HG03354 (cell line): ENCODE measurements around the gene DCAF6.
"Not testable (repeated sequence)": the region's sequence is repeated elsewhere in the genome, so short reads cannot be mapped to it uniquely, and the experiment has no call there.

Experiments used
- ATAC-seq: cut with Tn5 transposase; IDR thresholded peaks from one replicate; pipeline ENCODE4 v1.9.1; 2021; ENCODE audit warnings: mild to moderate bottlenecking; ENCODE audit not compliant: unreplicated experiment, poor library complexity, severe bottlenecking

DCAF6 gene

DNA sequence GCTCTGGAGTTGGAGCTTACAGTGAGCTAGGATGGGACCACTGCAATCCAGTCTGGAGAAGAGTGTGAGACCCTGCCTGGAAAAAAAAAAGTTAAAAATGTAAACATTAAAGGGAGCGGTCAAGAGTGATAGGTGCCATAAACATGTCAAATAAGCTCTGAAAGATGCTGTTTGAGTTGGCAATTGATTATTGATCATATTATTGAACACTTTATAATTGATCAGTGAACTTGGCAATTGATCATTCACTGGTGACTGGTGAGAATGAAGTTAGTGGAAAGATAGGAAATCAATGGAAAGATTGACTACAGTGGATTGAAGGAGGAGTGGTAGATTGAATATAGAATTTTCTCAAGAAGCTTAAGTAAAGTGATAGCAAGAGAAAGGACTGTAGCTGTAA is 64.7 kb downstream of the DCAF6 start:
- no peak for ATAC-seq

- no peak for ATAC-seq
These were observed 68.0 kb downstream of the DCAF6 start for GRCh38 chr1:168004531-168004930.

DNA sequence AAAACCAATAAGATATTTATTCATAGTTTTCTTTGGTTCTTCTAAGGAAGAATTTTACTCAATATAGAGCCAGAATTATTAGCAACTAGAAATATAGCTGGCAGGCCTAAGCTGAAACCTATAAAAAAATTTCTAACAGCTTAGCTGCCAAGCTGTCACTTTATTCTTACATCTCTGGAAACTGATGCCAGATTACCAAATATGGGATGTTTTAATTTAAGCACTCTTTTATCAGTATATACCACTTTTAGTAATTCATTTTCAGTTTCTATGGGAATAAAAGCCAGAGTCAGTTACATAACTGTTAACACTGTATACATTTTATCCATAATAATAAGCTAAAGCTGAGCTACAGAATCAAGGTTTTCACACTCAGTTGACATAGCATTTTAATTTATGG is 69.0 kb downstream of the DCAF6 start:
- ATAC-seq: no peak

- no peak for ATAC-seq
These were observed 71.2 kb downstream of the DCAF6 start for GRCh38 chr1:168007691-168008090.

DNA sequence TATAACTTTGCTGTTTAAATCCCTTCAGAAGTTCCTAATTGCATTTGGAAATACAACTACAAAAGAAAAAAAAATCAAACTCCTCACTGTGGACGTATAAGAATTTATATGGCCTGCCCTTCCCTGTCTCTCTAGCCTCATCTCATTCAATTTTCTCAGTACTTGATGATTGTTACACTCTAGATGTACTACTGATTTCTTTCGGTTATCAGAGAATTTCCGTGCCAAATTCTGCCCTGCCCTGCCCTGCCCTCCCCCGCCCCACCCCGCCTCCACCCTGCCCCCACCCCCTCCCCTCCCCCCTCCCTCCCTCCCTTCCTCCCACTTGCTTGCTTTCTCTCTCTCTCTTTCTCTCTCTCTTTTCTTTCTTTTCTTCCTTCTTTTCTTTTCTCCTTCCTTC is 72.1 kb downstream of the DCAF6 start:
- no peak for ATAC-seq

- no peak for ATAC-seq
These were observed 72.8 kb downstream of the DCAF6 start for GRCh38 chr1:168009322-168009721.

DNA sequence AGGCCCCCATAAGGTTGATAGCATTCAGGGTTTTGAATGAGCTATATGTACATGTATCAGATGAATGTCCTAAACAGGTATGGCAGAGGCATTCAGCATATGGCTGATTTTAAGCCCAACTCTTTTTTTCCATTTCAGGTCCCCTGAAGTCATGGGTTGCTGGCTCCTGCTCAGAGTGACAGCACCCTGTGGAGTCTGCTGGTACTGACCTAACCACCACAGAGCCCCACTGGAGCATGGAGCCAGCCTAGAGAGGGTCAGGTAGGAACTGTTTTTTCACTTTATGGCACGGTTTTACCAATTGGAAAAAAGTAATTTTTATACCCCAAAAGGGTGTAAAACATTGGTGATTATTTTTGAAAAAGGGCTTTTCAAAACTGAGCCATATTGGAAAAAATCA is 82.9 kb downstream of the DCAF6 start:
- no peak for ATAC-seq

DNA sequence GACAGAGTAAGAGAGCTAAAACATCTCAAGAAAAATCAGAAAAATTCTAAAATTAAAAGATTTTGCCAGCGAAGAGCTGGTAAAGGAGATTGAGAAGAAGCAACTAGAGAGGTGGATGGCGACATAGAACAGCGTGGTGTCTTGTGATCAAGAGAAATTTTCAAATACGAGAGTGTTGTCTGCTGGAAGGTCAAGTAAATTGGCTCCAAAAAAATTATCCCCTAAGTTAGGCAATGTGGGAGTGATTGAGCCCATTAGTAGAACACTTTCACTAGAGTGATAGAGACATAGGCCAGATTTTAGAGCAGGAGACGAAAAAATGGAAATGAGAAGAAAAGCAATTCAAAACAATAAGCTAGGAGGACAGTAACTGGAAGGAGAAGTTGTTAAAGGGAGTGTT is 94.7 kb downstream of the DCAF6 start:
- no peak for ATAC-seq

DNA sequence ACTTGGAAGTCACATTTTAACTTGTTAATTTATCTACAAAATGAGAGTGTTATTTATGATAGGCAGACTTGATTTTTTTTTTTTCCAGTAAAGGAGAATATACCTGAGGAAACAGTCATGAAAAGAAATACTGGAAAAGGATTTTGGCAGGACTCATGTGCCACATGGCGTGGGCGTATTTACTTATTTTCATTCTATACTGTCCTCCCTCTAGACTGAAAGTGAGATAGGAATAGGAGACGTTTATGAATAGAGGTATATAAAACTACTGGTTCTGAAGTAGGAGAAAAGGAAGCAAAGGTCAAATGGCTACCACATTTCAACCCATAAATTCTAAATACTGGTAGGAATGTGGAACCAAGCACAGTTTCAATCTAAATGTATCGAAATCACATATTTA is 95.1 kb downstream of the DCAF6 start:
- no peak for ATAC-seq

- ATAC-seq: no peak
These were observed 95.5 kb downstream of the DCAF6 start for GRCh38 chr1:168032029-168032428.

- no peak for ATAC-seq
These were observed 98.9 kb downstream of the DCAF6 start for GRCh38 chr1:168035345-168035744.

- ATAC-seq: no peak
These were observed 105.9 kb downstream of the DCAF6 start for GRCh38 chr1:168042362-168042761.

GRCh38 chr1:168045311-168045710 is 108.8 kb downstream of the DCAF6 start:
- ATAC-seq: no peak

- no peak for ATAC-seq
These were observed 113.8 kb downstream of the DCAF6 start for GRCh38 chr1:168050307-168050706.

DNA sequence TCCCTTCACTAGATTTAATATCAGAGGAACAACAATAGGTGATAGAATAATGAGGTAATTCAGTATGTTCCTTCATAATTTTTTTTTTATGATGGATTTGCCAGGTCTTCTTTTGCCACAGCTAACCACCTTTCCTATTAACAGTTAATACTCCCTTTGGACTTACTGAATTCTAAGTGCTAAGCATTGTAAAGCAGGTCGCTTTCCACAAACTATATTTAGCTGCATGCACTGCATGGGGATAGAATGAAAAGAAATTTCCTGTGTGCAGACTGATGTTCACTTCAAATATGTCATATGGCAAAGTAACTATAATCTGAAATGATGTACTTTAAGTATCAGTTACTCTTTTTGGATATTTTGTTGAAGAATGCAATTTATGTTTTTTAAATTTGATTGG is 114.4 kb downstream of the DCAF6 start:
- ATAC-seq: no peak

GRCh38 chr1:168053681-168054080 is 117.2 kb downstream of the DCAF6 start:
- ATAC-seq: no peak

- no peak for ATAC-seq
These were observed 117.6 kb downstream of the DCAF6 start for GRCh38 chr1:168054117-168054516.

GRCh38 chr1:168056152-168056551 is 119.7 kb downstream of the DCAF6 start:
- not testable (repeated sequence) for ATAC-seq

- ATAC-seq: no peak
These were observed 120.9 kb downstream of the DCAF6 start for GRCh38 chr1:168057355-168057754.

GRCh38 chr1:168057921-168058320 is 121.4 kb downstream of the DCAF6 start:
- no peak for ATAC-seq

DNA sequence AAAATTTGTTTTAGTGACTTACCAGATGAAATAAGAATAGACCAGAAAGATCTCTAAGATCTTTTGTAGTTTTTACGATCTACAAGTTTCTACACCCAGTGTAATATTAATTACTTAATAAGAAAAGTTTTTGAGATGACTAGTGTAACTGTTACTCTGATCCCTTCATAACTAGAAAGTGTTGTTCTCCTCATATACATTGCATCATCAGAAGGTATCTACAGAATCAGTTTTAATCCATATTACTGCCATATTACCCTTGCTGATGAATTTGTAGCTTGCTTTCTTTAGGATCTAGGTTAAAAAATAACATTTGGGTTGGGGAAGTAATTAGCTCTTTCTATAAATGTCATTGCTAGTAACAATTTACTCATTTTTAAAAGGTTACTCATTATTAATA is 127.7 kb downstream of the DCAF6 start:
- no peak for ATAC-seq

DNA sequence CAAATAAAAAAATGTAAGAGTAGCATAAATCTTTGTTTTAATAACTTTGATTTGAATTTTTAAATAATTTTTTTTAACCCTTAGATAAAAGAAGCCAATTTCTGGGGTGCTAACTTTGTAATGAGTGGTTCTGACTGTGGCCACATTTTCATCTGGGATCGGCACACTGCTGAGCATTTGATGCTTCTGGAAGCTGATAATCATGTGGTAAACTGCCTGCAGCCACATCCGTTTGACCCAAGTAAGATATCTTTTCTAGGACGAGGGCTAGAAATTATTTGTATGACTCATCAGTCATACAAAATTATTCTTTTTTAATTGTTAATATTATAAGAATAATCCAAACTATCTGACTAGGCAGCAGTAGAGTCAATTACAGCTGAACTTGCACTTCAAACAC is 129.0 kb downstream of the DCAF6 start:
- ATAC-seq: no peak

DNA sequence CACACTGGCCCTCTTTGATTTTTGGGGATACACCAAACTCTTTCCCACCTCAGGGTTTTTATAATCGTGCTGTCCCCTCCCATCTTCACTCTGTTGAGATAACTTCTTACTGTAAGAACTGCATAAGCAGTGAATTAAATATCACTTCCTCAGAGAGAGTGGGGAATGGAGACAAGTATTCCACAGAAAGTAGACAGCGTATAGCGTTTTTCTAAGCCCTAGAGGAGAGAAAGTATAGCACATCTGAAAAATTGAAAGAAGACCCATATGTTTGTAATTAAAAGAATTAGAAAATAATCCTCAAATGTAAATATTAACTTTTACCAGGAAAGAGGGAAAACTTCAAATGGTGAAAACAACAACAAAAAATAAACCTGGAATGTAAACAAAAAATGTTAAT is 132.9 kb downstream of the DCAF6 start:
- ATAC-seq: no peak
